GM23338 (cell line): ENCODE measurements around the gene ZNF438. TPM values are rescaled to one million over a fixed set of nuclear protein-coding genes. Genes with fewer than 3 reads are reported as not detected.

Source experiments
- ATAC-seq: fragments of 200-7000 bp; cut with Tn5 transposase; 3 replicates; pipeline ENCODE4 v1.9.1; 2020
- DNase-seq: peaks from one replicate; pipeline ENCODE4 v3.0.0-alpha.2; 2015; ENCODE audit warnings: low spot score
- H2AFZ ChIP-seq: fragments of 200-600 bp; sonication (generic); 2 replicates; pipeline ENCODE4 v1.8.0; 2016; ENCODE audit warnings: antibody characterized with exemption, mild to moderate bottlenecking, moderate library complexity
- H3F3A ChIP-seq: fragments of 200-600 bp; sonication (generic); replicated peaks from 2 replicates; pipeline ENCODE4 v1.8.0; 2017; ENCODE audit warnings: antibody characterized with exemption, mixed run types, low read depth
- H3K27ac ChIP-seq: fragments of 200-600 bp; sonication (generic); 2 replicates; pipeline ENCODE4 v1.6.1; 2016; ENCODE audit warnings: low read depth
- H3K27me3 ChIP-seq: fragments of 200-600 bp; sonication (generic); 2 replicates; pipeline ENCODE4 v1.8.0; 2016; ENCODE audit warnings: mild to moderate bottlenecking, mixed run types, moderate library complexity; ENCODE audit not compliant: insufficient read depth
- H3K36me3 ChIP-seq: fragments of 200-600 bp; sonication (generic); 2 replicates; pipeline ENCODE4 v1.8.0; 2016; ENCODE audit warnings: mild to moderate bottlenecking; ENCODE audit not compliant: insufficient read depth
- H3K4me1 ChIP-seq: fragments of 200-600 bp; sonication (generic); 2 replicates; pipeline ENCODE4 v1.8.0; 2016; ENCODE audit warnings: mild to moderate bottlenecking, moderate library complexity; ENCODE audit not compliant: insufficient read depth
- H3K4me2 ChIP-seq: fragments of 200-600 bp; sonication (generic); 2 replicates; pipeline ENCODE4 v1.7.1; 2017; ENCODE audit warnings: mixed run types
- H3K4me3 ChIP-seq: fragments of 200-600 bp; sonication (generic); 2 replicates; pipeline ENCODE4 v1.6.1; 2016; ENCODE audit warnings: mixed run types
- H3K79me2 ChIP-seq: fragments of 200-600 bp; sonication (generic); replicated peaks from 2 replicates; pipeline ENCODE4 v1.8.0; 2017; ENCODE audit warnings: mild to moderate bottlenecking; ENCODE audit not compliant: insufficient read depth
- H3K9me2 ChIP-seq: fragments of 200-600 bp; sonication (generic); 2 replicates; pipeline ENCODE4 v1.8.0; 2017; ENCODE audit not compliant: insufficient read depth
- H4K20me1 ChIP-seq: fragments of 200-600 bp; sonication (generic); replicated peaks from 2 replicates; pipeline ENCODE4 v1.8.0; 2017; ENCODE audit warnings: mild to moderate bottlenecking; ENCODE audit not compliant: insufficient read depth
- H3K27ac Mint-ChIP-seq: 2 replicates; pipeline ENCODE4 v1.8.0; 2020; ENCODE audit warnings: inconsistent platforms, mild to moderate bottlenecking, moderate library complexity, mixed read lengths
- H3K27me3 Mint-ChIP-seq: 3 replicates; pipeline ENCODE4 v1.8.0; 2022; ENCODE audit warnings: low read depth, mild to moderate bottlenecking, moderate library complexity, mixed read lengths, inconsistent platforms; ENCODE audit not compliant: insufficient read depth, poor library complexity
- H3K36me3 Mint-ChIP-seq: 3 replicates; pipeline ENCODE4 v1.8.0; 2021; ENCODE audit warnings: low read depth, mild to moderate bottlenecking, inconsistent platforms, moderate library complexity, mixed read lengths
- H3K4me1 Mint-ChIP-seq: 3 replicates; pipeline ENCODE4 v1.8.0; 2020; ENCODE audit warnings: mild to moderate bottlenecking, inconsistent platforms, mixed read lengths
- H3K4me3 Mint-ChIP-seq: 3 replicates; pipeline ENCODE4 v1.8.0; 2021; ENCODE audit warnings: moderate library complexity, mild to moderate bottlenecking, inconsistent platforms, mixed read lengths
- H3K9me3 Mint-ChIP-seq: 3 replicates; pipeline ENCODE4 v1.8.0; 2020; ENCODE audit warnings: moderate library complexity, mild to moderate bottlenecking, inconsistent platforms, mixed read lengths
- CREB1 ChIP-seq: fragments of 250-450 bp; sonication (Bioruptor Pico); IDR thresholded peaks from 2 replicates; pipeline ENCODE4 v1.5.0; 2020; ENCODE audit warnings: low read depth, mild to moderate bottlenecking, moderate library complexity
- CTCF ChIP-seq, 2 experiments: fragments of 200-600 bp in 1 of 2; sonication (generic) in 1 of 2; conservative IDR thresholded peaks; 2 replicates each; pipeline versions ENCODE4 v1.5.1 to v1.6.1; 2016 to 2017; ENCODE audit warnings: antibody characterized with exemption in 2 of 2, low read depth in 2 of 2, mild to moderate bottlenecking in 2 of 2, moderate library complexity in 1 of 2
- ETS1 ChIP-seq: IDR thresholded peaks from 2 replicates; pipeline ENCODE4 v1.6.1; 2016; ENCODE audit warnings: antibody characterized with exemption
- EZH2 ChIP-seq: fragments of 200-600 bp; sonication (generic); IDR thresholded peaks from one replicate; pipeline ENCODE4 v1.8.0; 2017; ENCODE audit warnings: antibody characterized with exemption, mild to moderate bottlenecking, low read depth; ENCODE audit not compliant: unreplicated experiment
- NANOG ChIP-seq: IDR thresholded peaks from 2 replicates; pipeline ENCODE4 v1.6.1; 2016; ENCODE audit warnings: antibody characterized with exemption, borderline replicate concordance
- POLR2AphosphoS5 ChIP-seq: IDR thresholded peaks from 2 replicates; pipeline ENCODE4 v1.6.1; 2016; ENCODE audit warnings: antibody characterized with exemption, low read depth
- ZNF331 ChIP-seq: fragments of 250-450 bp; sonication (Bioruptor Pico); IDR thresholded peaks from 2 replicates; pipeline ENCODE4 v1.5.0; 2020; ENCODE audit warnings: low read depth, mild to moderate bottlenecking, moderate library complexity
- ZNF462 ChIP-seq: fragments of 250-450 bp; sonication (Bioruptor Pico); IDR thresholded peaks from 2 replicates; pipeline ENCODE4 v1.5.0; 2020; ENCODE audit warnings: mild to moderate bottlenecking, moderate library complexity
- polyA plus RNA-seq: library from polyadenylated mRNA; unstranded; fragments of >200 nt; fragmentation: Nextera tagmentation; extraction: Ambion mirVana; gene quantifications from 2 replicates; pipeline ENCODE4 v1.2.1, GENCODE V29; 2016
- total RNA-seq: library from RNA; depleted of rRNA; stranded (reverse); fragments of >200 nt; shearing (Covaris generic); gene quantifications from 2 replicates; pipeline ENCODE4 v1.2.3, GENCODE V29; 2014

The ZNF438 gene
- total and polyA plus RNA-seq, 2 experiments from 2014 or later = 0.91 to 0.94 TPM

DNA sequence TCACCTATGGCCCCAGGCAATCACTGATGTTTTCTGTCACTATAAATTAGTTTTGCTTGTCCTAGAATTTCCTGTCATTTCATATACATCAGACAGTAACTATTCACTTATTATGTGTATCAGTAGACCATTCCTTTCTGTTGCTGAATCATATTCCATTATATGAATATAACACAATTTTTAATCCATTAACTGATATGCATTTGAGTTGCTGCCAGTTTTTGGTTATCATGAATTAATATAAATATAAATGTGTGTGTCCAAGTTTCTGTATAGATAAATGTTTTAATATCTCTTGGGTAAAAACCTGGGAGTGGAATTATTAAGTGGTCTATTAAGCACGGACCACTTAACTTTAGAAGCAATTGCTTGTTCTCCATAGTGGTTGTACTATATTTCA, 143.8 kb downstream of the ZNF438 start (continued):
- TF ChIP-seq CTCF (conservative IDR thresholded peaks at IDR 0.05; ENCODE audit: low read depth in 2 of 2) = no peak
- TF ChIP-seq POLR2AphosphoS5 = no peak
- TF ChIP-seq ZNF462 (CRISPR knock-in tag) = no peak

GRCh38 chr10:30885423-30885822, 146.2 kb downstream of the ZNF438 start:
- Mint-ChIP-seq H3K27me3 (no peaks in the 10 kb centered on the region), H3K36me3 (peaks cover 3% of the 10 kb centered on the region; the same call in 1 of the 3 replicates), H3K27ac (no peak overlapping the region), H3K9me3 (peaks cover 11% of the 10 kb centered on the region; the same call in 2 of the 3 replicates), H3K4me3 (no peak overlapping the region), H3K4me1 (peaks cover 31% of the 10 kb centered on the region)
- ATAC-seq (no peak), DNase-seq (no peak)
- Histone ChIP-seq H3K27ac (no peak overlapping the region), H3K9me2 (no peaks in the 10 kb centered on the region), H3K79me2 (no peaks in the 10 kb centered on the region), H3K36me3 (no peaks in the 10 kb centered on the region), H4K20me1 (no peaks in the 10 kb centered on the region), H3K4me2 (no peak overlapping the region), H3F3A (no peaks in the 10 kb centered on the region), H3K4me3 (no peak overlapping the region), H3K27me3 (no peaks in the 10 kb centered on the region), H3K4me1 (peaks cover 25% of the 10 kb centered on the region), H2AFZ (no peak overlapping the region)
- no peak for TF ChIP-seq NANOG
- no peak for TF ChIP-seq ZNF331 (CRISPR knock-in tag)
- no peak for TF ChIP-seq EZH2
- TF ChIP-seq CREB1 (CRISPR knock-in tag) = no peak
- no peak for TF ChIP-seq ETS1
